Endometrium (tissue), 2 donors: ENCODE data around the gene HEATR9.

Source experiments
- FAIRE-seq: peaks from 2 replicates; lab custom pipeline; 2012; peaks lifted over from hg19 to GRCh38; lab: Jason Lieb, UNC
- donor health status: control.
- donor health status: control.

HEATR9 gene

DNA sequence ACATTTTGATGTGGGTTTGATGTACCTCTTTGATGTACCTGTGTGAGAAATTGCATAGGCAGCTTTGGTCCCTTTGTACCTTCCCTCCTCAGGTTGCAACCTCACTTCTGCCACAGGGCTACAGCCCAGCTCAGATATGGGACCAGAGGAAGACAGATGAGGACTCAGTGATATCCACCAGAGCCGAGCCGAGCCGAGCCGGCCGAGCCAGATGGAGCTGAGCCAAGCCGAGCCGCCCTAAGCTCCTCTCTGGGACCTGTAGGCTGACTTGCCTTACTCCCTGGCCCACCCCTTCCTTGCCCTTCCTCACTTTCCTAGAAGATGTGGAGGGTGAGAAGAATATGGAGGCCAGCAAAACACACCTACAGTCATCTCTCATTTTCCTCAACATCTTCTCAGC, 3.8 kb downstream of the HEATR9 start:
- FAIRE-seq: no peak

DNA sequence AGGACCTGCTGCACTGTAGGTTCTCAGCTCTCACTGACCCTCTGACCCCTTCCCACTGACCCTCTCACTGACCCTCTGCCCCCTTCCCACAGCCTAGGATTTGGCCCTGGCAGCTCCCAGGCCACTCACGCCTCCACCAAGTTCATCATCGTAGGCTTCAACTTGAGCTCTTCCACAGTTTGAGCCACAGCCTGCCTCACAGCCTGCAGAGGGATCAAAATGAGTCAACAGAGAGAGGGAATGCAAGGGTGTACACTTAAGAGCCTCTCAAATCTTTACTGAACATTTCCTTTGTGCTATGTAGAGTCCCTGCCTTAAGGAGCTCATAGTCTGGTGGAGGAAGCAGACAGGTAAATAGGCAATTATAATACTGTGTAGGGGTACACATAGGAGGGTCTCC, 12.1 kb downstream of the HEATR9 start:
- no peak for FAIRE-seq

DNA sequence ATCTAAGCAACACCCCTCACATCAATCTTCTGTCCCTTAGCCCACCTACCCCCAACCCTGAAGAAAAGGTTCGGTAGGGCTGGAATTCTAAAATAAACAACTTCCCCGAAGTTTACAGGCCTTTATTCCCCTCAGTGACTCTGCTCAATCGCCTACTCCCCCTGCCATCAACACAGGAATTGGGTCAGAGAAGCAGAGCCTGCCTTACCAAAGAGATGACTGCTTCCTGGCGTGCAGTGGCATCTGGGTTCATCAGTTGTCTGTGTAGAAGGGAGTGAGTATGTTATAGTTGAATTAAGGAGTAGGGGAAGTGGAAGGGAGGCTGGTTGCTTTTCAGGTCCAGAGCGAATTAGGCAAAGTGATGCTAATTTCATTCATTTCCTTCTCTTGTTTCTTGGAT, 12.7 kb downstream of the HEATR9 start:
- FAIRE-seq: no peak

DNA sequence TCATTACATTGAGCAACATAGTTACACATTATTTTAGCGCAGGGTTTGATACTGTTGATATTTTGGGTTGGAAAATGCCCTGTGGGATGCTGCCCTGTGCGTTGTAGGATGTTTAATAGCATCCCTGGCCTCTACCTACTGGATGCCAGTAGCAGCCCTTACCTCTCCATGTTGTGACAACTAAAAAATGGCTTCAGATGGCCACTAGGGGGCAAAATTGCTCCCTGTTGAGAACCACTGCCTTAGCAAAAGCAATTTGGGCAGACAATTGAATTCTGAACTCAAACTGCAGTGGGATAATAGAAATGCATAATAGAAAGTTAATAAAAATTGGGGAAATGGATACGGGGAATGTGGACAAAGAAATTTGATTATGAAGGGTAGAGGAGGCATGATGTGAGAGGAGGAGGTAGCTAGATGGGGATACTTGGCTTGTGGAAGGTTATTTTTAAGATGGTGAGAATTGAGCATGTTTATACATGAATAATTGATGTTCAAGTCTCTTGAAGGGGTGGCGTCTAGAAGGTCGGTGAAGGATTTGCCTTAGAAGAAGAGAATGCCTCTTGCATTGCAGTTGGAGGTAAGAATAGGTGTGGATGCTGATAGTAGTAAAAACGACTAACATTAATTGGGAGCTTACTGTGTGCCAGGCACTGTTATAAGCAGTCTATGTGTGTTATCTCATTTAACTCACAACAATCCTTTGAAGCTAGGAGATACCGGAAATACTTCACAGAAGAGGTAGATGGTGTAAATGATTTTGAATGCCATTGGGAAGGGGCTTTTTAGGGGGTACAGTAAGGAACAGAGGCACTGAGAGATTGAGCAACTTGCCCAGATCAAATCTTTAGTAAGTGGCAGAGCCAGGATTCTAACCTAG, 19.0 kb downstream of the HEATR9 start:
- FAIRE-seq: no peak

DNA sequence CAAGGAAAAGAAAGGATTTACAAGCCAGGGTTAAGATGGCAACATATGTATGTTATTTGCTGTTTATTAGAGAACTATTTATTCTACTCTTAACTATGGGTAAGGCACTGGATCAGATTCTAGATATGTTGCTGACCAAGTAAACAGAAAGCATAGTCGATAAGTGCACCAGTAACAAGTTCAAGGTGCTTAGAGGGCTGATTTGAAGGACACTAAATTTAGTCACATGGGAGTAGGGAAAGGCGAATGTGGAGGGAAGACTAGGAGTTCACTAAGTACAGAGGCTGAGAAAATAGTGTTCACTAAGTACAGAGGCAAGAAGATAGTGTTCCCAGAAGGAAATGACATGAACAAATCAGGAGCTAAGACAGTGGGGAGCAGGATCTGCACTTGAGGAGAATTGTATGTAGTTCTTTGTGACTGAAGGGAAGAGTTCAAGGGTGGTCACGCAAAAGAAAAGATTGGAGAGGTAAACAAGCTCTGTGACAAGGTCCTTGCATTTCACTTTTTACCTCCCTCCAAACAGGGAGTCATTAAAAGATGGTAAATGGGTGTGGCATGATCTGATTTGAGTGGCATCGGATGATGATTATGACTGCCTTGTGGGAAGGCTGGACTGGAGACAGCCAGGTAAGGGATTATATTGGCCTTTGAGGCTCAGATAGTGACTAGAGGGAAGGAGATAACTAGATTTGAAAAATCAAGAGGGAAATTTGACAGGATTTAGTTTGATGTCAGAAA, 20.9 kb downstream of the HEATR9 start:
- no peak for FAIRE-seq

DNA sequence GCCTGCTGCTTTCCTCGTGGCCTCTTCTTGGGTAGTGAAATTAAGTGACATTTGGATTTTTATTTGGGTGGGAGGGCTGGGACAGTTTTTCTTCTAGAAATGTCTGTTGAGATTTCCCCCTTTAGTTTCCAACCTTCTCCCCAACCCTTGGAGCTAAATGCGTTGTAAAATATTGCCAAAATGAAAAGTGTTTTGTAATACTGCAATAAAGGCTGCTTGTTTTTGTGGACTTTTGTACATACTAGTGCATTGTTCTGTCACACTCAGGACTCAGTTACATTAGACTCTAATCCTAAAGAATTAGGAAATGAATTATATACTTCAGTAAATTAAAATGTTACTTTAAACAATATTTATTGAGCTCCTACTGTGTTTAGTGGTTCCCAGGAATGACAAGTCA, 21.7 kb downstream of the HEATR9 start:
- FAIRE-seq: no peak

DNA sequence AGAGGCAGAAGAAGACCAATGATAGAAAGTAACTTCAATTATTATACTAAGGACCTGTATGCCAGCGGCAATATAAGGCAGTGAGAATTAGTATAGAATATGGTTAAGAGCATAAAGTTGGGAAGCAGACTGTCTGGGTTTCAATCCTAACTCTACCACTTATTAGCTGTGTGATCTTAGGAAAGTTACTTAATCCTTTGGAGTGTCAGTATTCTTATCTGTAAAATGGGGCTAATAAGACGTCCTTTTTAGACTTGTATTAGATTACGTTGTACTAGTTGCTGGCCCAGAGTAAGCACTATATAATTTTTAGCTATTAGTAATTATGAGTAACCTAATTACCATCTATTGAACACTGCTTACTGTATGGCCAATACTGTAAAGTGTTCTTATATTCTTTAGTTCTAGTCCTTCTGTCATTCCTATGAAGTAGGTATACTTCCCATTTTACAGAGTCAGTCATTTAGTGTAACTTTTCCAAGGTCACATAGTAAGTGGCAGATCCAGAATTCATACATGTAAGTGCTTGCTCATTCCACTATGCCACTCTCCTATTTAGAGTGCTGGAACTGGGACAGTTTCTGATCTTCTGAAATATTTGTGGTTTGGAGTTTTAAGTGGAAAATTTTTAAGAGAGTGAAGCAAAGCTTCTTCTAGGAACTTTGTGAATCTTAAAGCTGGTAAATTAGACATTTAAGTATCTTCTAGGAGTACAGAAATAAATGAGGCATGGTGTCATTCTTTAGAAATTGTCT, 22.5 kb downstream of the HEATR9 start:
- no peak for FAIRE-seq

DNA sequence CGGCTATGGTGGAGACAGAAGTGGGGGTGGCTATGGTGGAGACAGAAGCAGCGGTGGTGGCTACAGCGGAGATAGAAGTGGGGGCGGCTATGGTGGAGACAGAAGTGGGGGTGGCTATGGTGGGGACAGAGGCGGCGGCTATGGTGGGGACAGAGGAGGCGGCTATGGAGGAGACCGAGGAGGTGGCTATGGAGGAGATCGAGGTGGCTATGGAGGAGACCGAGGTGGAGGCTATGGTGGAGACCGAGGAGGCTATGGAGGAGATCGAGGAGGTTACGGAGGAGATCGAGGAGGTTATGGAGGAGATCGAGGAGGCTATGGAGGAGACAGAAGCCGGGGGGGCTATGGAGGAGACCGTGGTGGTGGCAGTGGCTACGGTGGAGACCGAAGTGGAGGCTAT, 24.1 kb downstream of the HEATR9 start:
- no peak for FAIRE-seq

DNA sequence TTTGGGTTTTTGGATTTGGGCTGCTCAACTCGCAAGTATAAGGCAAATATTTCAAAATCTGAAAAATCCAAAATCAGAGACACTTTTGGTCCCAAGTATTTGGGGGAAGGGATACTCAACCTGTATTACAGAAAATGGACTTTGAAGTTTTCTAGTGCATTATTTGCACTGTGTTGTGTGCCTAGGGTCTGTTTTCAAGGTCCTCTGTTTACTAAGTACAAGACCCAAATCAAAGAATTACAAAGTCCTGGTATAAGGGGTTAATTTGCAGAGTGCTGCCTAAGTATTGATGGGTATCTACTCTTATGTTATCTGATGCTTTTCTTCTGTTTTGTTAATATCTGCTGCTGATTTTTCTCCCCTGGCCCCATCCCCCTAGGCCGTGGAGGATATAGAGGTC, 25.0 kb downstream of the HEATR9 start:
- no peak for FAIRE-seq

DNA sequence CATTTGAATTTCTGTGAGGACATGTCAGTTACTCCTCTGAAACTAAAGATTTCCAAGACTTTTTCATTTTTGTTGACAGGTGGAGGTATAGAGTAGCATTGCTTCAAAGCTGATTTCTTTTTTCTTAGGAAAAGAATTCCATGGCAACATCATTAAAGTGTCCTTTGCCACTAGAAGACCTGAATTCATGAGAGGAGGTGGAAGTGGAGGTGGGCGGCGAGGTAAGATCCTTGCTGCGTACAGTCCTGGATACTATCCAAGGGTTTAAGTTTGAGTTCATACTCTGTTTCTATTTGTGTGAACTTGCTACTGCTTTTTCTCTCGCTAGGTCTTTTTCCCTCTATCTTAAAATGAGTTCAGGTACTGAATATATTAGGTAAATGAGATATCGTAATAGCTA, 26.5 kb downstream of the HEATR9 start:
- FAIRE-seq: no peak

DNA sequence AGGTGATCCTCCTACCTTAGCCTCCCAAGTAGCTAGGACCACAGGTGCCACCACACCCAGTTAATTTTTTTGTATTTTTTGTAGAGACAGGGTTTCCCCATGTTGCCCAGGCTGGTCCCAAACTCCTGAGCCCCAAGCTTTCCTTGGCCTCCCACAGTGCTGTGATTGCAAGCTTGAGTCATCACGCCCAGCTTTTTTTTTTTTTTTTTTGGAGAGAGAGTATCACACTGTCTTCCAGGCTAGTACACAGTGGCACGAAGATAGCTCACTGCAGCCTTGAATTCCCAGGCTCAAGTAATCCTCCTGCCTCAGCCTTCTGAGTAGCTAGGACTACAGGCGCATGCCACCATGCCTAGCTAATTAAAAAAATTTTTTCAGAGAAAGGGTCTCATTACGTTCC, 27.2 kb downstream of the HEATR9 start:
- FAIRE-seq: no peak

DNA sequence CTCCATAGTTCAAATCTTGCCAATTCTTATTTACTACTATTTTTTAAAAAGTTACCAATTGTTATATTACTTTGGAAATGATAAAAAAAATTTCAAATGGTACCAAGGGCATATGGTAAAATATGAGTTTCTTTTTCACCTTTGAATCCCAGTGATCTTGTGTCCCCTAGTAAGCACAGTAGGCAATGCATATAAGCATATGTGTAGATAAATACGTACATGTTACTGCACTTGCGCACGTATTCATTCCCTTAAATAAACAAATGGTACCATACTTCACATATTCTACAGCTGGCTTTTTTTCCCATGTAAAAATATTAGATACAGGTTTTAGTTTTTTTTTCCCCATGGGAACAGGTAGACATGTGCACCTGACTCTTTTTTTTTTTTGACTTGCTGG, 27.6 kb downstream of the HEATR9 start:
- FAIRE-seq: no peak

DNA sequence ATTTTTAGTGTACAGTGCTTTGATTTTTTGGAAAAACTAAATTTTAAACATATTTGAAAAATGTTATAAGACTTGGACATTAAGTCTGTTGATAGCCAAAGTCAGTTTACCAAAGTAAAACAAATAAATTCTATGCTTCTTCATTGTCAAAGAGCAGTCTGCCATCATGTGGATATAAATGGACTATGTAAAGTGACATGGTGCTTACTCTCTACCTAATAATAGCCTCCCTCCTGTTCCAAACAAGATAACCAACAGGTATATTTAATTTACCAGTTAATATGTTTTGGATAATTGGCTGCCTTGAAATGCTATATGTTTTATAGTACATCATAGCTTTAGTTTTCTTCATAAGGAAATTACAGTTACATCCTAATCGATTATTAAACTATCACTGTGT, 43.5 kb downstream of the HEATR9 start:
- FAIRE-seq: no peak

DNA sequence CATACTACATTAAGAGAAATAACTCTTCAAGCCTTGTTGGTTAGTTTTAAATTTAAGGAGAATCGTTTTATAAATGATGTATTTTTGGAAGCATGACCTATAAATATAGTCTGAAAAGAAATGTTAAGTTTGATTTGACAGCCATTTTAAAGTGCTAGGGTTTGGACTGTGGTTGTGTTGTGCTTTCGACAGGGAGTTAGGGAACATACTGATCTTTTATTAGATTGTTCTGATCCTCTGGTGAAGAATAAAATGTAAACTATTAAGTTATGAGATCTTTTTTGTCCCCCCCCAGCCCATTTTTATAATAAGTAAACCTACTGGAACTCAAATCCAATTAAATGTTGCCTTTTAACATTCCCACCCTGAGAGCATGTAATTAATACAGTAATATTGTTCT, 47.4 kb downstream of the HEATR9 start:
- no peak for FAIRE-seq

DNA sequence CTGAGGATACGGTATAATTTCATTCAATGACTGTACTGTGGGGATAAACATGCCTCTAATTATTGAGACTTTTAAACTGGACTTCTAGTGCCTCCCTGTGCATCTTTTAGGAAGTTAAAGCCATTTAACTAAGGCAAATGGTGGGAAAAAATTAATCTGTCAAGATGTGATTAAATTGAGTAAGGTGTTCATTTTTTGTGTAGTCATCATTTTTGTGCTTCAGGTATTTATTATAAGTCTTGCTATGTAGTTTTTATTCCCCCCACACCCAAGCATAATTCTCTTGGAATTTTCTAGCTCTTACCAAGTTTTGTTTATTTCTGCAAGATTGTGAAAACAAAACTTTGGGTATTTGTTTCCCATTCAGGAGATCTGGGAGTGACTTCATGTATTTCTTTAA, 49.2 kb downstream of the HEATR9 start:
- no peak for FAIRE-seq

DNA sequence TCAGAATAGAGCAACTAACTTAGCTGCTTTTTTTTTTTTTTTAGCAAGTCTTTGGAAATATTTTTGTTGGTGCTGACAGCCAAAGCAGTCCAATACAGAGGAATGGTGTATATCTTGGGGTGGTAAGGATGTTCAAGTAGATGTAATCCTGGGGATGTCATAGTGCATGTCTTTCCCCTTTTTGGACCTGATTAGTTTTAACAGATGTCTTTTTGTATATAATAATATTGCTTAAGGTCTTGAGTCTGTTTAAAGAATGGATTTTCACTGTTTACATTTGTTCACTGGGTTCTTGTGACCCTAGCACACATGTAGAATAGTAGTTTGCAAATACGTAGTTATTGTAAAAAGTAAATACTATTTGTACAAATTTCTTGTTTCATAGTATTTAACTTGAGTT, 51.5 kb downstream of the HEATR9 start:
- no peak for FAIRE-seq

DNA sequence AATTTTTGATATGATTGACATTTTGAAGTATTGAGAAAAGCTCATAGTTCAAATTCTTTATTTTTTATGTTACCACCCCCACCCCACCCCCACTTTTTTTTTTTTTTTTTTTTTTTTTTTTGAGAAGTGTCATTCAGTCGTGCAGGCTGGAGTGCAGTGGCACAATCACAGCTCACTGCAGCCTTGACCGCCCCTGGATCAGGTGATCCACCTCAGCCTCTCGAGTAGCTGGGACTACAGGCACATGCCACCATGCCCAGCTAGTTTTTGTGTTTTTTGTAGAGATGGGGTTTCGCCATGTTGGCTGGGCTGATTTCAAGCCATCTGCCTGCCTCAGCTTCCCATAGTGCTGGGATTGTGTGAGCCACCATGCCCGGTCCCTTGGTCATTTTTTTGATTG, 52.0 kb downstream of the HEATR9 start:
- no peak for FAIRE-seq

DNA sequence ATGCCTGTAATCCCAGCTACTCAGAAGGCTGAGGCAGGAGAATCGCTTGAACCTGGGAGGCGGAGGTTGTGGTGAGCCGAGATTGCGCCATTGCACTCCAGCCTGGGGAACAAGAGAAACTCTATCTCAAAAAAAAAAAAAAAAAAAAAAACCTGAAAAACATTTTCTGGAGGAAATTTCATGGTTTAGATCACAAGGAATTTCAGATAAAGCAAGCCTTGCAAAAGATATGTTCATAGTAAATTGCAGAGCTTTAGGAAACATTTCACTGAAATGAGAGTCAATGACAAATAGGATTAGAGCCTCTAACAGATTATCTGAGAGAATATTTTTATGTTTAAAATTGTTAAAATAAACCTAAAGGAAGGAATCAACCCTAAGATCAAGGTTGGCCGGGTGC, 56.2 kb downstream of the HEATR9 start:
- FAIRE-seq: no peak

DNA sequence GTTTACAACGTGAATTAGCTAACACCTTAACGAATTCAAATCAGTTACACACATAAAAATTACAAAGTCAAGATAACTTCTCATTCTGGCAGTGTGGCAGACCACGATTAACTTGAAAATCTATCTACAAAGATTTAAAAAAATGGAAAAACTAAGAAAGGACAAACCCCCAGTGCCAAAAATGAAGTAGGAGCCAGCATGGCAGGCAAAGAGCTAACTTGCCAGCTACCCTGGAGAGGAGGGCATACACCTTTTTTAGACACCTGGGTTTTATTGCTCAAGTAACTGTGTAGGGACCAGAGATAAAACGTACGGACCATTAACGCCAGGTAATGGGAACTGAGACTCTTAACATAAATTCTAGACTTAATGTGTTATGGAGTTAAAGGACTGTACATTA, 56.9 kb downstream of the HEATR9 start:
- no peak for FAIRE-seq

DNA sequence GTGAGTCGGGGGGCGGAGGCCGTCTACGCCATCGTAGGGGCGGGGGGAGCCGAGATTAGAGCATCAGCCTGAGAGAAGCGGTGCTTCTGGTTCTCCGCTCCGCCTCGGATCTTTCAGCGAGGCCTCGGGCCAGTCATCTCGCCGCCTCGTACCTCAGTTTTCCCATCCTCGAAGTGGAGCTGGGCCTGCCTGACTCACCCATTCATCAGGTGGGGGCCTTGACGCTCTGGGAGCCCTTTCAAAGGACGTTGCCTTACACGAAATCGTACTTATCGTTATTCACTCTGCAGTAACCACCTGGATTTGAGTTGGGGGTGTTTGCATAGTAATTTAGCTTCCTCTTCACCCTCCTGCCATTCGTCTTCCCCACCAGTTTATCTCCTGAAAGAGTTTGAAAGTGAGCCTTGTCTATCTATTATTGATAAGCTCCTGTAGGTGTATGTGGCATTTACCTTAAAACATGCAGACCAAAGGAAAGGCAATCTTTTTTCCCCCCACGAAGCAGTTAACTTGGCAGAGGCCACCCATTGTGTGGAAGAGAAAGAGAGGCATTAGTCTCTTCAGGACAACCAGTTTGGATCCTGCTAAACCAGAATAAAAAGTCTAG, 58.7 kb downstream of the HEATR9 start:
- no peak for FAIRE-seq

DNA sequence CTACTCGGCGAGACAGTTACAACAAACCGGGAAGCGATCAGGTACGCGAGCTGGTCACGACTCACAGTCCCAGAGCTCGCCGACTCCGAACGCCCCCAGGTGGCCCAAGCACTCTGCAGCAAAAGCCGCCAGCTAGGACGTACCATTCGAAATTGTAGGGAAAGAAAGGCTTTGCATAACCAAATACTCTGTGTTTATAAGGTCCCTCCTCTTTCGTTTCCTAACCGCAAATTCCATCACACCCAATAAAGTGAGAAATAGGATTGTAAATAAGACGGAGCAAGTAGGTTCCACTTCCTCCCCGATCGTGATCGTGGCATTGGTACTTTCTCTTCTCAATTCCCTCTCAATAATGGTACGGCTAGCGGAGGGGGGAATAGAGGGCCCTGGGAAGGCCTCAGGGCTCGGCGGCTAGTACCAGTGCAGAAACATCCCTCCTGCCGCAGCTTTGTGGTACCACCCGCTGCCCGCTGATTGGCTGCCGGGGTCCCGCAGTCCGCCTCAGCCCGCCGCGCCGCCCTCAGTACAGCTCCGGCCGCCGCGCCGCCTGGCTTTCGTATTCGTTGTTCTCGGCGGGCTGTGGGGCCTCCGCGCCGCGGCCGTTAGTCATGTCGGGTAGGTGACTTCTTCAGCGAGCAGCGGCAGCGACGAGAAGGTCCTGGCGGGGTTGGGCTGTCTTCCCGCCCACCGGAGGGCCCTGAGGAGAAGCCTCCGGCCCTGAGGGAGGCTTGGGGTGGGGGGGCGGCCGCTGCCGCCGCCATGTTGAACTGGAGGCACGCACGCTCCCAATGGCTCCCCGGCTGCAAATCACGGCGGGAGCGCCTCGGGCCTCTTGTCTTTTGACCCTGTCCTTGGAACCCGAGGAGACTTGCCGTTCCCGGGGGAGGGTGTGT, 59.5 kb downstream of the HEATR9 start, which contains the start of gene TAF15:
TAF15 (plus strand) TSS at position 523 of the 893 bp plus-strand sequence; CDS start at position 609, 86 bp downstream.
- FAIRE-seq: no peak
